Mesenchymal stem cell (in vitro differentiated cells and primary cell): ENCODE results near the gene ITGA11.

Experiments
- DNase-seq: peaks from one replicate; pipeline ENCODE4 v3.0.0-alpha.2; 2013
- H2AFZ ChIP-seq: one replicate; pipeline ENCODE4 v1.6.1; 2013; ENCODE audit warnings: low read depth, mild to moderate bottlenecking, control low read depth, inconsistent platforms, low read length, moderate library complexity
- H2AK5ac ChIP-seq: 2 replicates; pipeline ENCODE4 v1.6.1; 2013; ENCODE audit warnings: low read length, moderate library complexity, mild to moderate bottlenecking, inconsistent platforms; ENCODE audit not compliant: severe bottlenecking
- H2BK120ac ChIP-seq: one replicate; pipeline ENCODE4 v1.6.1; 2013; ENCODE audit warnings: low read depth, mild to moderate bottlenecking, inconsistent platforms, low read length, moderate library complexity
- H2BK12ac ChIP-seq, 2 experiments: one replicate each; pipeline ENCODE4 v1.6.1; 2013; ENCODE audit warnings: inconsistent platforms in 2 of 2, low read length in 2 of 2, mild to moderate bottlenecking in 2 of 2, moderate library complexity in 2 of 2, control low read depth in 1 of 2
- H2BK15ac ChIP-seq: one replicate; pipeline ENCODE4 v1.6.1; 2013; ENCODE audit warnings: mild to moderate bottlenecking, low read depth, inconsistent platforms; ENCODE audit not compliant: poor library complexity, severe bottlenecking
- H2BK5ac ChIP-seq: 2 replicates; pipeline ENCODE4 v1.6.1; 2013; ENCODE audit warnings: low read depth, mild to moderate bottlenecking, low read length, control low read depth, inconsistent platforms; ENCODE audit not compliant: poor library complexity, severe bottlenecking
- H3K14ac ChIP-seq, 2 experiments: one replicate each; pipeline ENCODE4 v1.6.1; 2013; ENCODE audit warnings: inconsistent platforms in 2 of 2, low read length in 2 of 2, control low read depth in 1 of 2, mild to moderate bottlenecking in 1 of 2, moderate library complexity in 1 of 2
- H3K18ac ChIP-seq, 2 experiments: one replicate each; pipeline ENCODE4 v1.6.1; 2013; ENCODE audit warnings: inconsistent platforms in 2 of 2, low read length in 2 of 2, control low read depth in 1 of 2, low read depth in 1 of 2, mild to moderate bottlenecking in 1 of 2
- H3K23ac ChIP-seq, 2 experiments: one replicate each; pipeline ENCODE4 v1.6.1; 2013; ENCODE audit warnings: inconsistent platforms in 2 of 2, low read length in 2 of 2, mild to moderate bottlenecking in 2 of 2, moderate library complexity in 2 of 2, control low read depth in 1 of 2
- H3K27ac ChIP-seq: 2 replicates; pipeline ENCODE4 v1.5.1; 2013; ENCODE audit warnings: mild to moderate bottlenecking, moderate library complexity, low read length, control low read depth, inconsistent platforms; ENCODE audit not compliant: poor library complexity, severe bottlenecking
- H3K27me3 ChIP-seq, 2 experiments: 2 replicates each; pipeline versions ENCODE4 v1.6.1 to v1.7.0; 2013; ENCODE audit warnings: low read length in 2 of 2, mild to moderate bottlenecking in 2 of 2, moderate library complexity in 2 of 2, control low read depth in 1 of 2, inconsistent platforms in 1 of 2; ENCODE audit not compliant: control insufficient read depth in 1 of 2, insufficient read depth in 1 of 2
- H3K36me3 ChIP-seq, 2 experiments: 2 replicates each; pipeline versions ENCODE4 v1.6.1 to v1.7.0; 2013; ENCODE audit warnings: low read length in 2 of 2, control low read depth in 1 of 2, inconsistent platforms in 1 of 2, low read depth in 1 of 2, mild to moderate bottlenecking in 1 of 2; ENCODE audit not compliant: insufficient read depth in 2 of 2, control insufficient read depth in 1 of 2
- H3K4ac ChIP-seq, 2 experiments: one replicate each; pipeline ENCODE4 v1.6.1; 2013; ENCODE audit warnings: inconsistent platforms in 2 of 2, low read length in 2 of 2, mild to moderate bottlenecking in 2 of 2, moderate library complexity in 2 of 2, control low read depth in 1 of 2, low read depth in 1 of 2
- H3K4me1 ChIP-seq: 2 replicates; pipeline ENCODE4 v1.6.1; 2013; ENCODE audit warnings: low read depth, low read length, control low read depth; ENCODE audit not compliant: control insufficient read depth, insufficient read depth
- H3K4me2 ChIP-seq: 2 replicates; pipeline ENCODE4 v1.6.1; 2013; ENCODE audit warnings: low read length, mild to moderate bottlenecking, inconsistent platforms; ENCODE audit not compliant: poor library complexity, severe bottlenecking
- H3K4me3 ChIP-seq, 2 experiments: 2 replicates each; pipeline versions ENCODE4 v1.5.1 to v1.7.0; 2013; ENCODE audit warnings: low read length in 2 of 2, mild to moderate bottlenecking in 2 of 2, control low read depth in 1 of 2, low read depth in 1 of 2; ENCODE audit not compliant: insufficient read depth in 1 of 2
- H3K79me1 ChIP-seq: replicated peaks from 2 replicates; pipeline ENCODE4 v1.6.1; 2013; ENCODE audit warnings: mild to moderate bottlenecking, control low read depth, low read length, inconsistent platforms; ENCODE audit not compliant: poor library complexity, severe bottlenecking
- H3K9ac ChIP-seq: 2 replicates; pipeline ENCODE4 v1.7.0; 2013; ENCODE audit warnings: mild to moderate bottlenecking, low read length, moderate library complexity
- H3K9me3 ChIP-seq: 2 replicates; pipeline ENCODE4 v1.7.0; 2013; ENCODE audit warnings: mild to moderate bottlenecking, low read length; ENCODE audit not compliant: control insufficient read depth
- H4K8ac ChIP-seq: one replicate; pipeline ENCODE4 v1.6.1; 2013; ENCODE audit warnings: inconsistent platforms, mild to moderate bottlenecking, low read length, moderate library complexity
- H4K91ac ChIP-seq: one replicate; pipeline ENCODE4 v1.6.1; 2013; ENCODE audit warnings: mild to moderate bottlenecking, low read length, inconsistent platforms
- WGBS: methylation state at CpG from one replicate; pipeline ENCODE4 v1.1.7; 2013; ENCODE audit warnings: mixed read lengths; 5-methylcytosine and 5-hydroxymethylcytosine counted together

Gene ITGA11

GRCh38 chr15:68421115-68421551, 10.8 kb downstream of the ITGA11 start:
- peak overlapping the region; percentile 87 for H4K91ac ChIP-seq
- peaks cover 0 to 11% of the 10 kb centered on the region in 2 experiments for H3K27me3 ChIP-seq
- H3K4me3 ChIP-seq: no peak overlapping the region
- H3K23ac ChIP-seq: no peak overlapping the region
- peak overlapping the region; percentile 85 to 92 for H2BK12ac ChIP-seq
- peak; percentile 76 for DNase-seq
- 26% methylated on average over 7 of the region's 7 CpGs for WGBS
- peak overlapping the region; percentile 76 for H3K27ac ChIP-seq
- peak overlapping the region; percentile 29 for H2BK15ac ChIP-seq
- no peak overlapping the region for H3K9ac ChIP-seq
- peaks cover 9% of the 10 kb centered on the region for H3K79me1 ChIP-seq
- H3K14ac ChIP-seq: no peak overlapping the region
- peak overlapping the region; percentile 86 for H2BK120ac ChIP-seq
- peak overlapping the region; percentile 35 to 84 for H3K4ac ChIP-seq
- H3K9me3 ChIP-seq: no peaks in the 10 kb centered on the region
- peak overlapping the region; percentile 40 to 92 for H3K18ac ChIP-seq
- peak overlapping the region; percentile 6 for H3K4me2 ChIP-seq
- no peak overlapping the region for H2AFZ ChIP-seq
- peak overlapping the region; percentile 91 for H4K8ac ChIP-seq
- peaks cover 0 to 27% of the 10 kb centered on the region in 2 experiments for H3K36me3 ChIP-seq
- H2AK5ac ChIP-seq: peak overlapping the region; percentile 24
- no peak overlapping the region for H2BK5ac ChIP-seq
- peaks cover 52% of the 10 kb centered on the region for H3K4me1 ChIP-seq

- Histone ChIP-seq H3K4me2 (no peak overlapping the region), H3K9me3 (no peaks in the 10 kb centered on the region), H3K9ac (no peak overlapping the region), H4K91ac (peak overlapping the region; percentile 63), H3K27ac (peak overlapping the region; percentile 48), H3K18ac (peak overlapping the region; percentile 80 to 91), H4K8ac (peak overlapping the region; percentile 78), H2BK15ac (no peak overlapping the region), H3K14ac (peak overlapping the region in 1 of 2 experiments; percentile 13), H3K79me1 (peaks cover 5% of the 10 kb centered on the region), H2BK5ac (no peak overlapping the region), H2AK5ac (peak overlapping the region; percentile 50), H3K4me3 (no peak overlapping the region), H3K23ac (no peak overlapping the region), H2BK120ac (peak overlapping the region; percentile 29), H2BK12ac (peak overlapping the region; percentile 51 to 77), H3K4ac (peak overlapping the region; percentile 20 to 80), H2AFZ (no peak overlapping the region), H3K36me3 (peaks cover 0 to 27% of the 10 kb centered on the region in 2 experiments), H3K27me3 (peaks cover 0 to 11% of the 10 kb centered on the region in 2 experiments), H3K4me1 (peaks cover 43% of the 10 kb centered on the region)
- DNase-seq: peak; percentile 43
- WGBS: 51% methylated on average over 3 of the region's 4 CpGs
Observed at GRCh38 chr15:68420186-68420684, 11.7 kb downstream of the ITGA11 start.

GRCh38 chr15:68419301-68420175, 12.4 kb downstream of the ITGA11 start:
- H3K14ac ChIP-seq: no peak overlapping the region
- H3K23ac ChIP-seq: no peak overlapping the region
- no peak overlapping the region for H3K4me3 ChIP-seq
- H3K27me3 ChIP-seq: peaks cover 0 to 9% of the 10 kb centered on the region in 2 experiments
- H3K4me1 ChIP-seq: peaks cover 37% of the 10 kb centered on the region
- peak overlapping the region; percentile 89 for H2BK120ac ChIP-seq
- peaks cover 7% of the 10 kb centered on the region for H3K79me1 ChIP-seq
- WGBS: 38% methylated on average over 5 of the region's 5 CpGs
- no peak overlapping the region for H2BK5ac ChIP-seq
- DNase-seq: peak; percentile 69
- H3K9me3 ChIP-seq: no peaks in the 10 kb centered on the region
- H4K8ac ChIP-seq: peak overlapping the region; percentile 90
- peak overlapping the region; percentile 64 to 90 for H3K4ac ChIP-seq
- H3K18ac ChIP-seq: peak overlapping the region; percentile 87 to 91
- H3K4me2 ChIP-seq: no peak overlapping the region
- no peak overlapping the region for H3K9ac ChIP-seq
- H2AFZ ChIP-seq: no peak overlapping the region
- peaks cover 0 to 34% of the 10 kb centered on the region in 2 experiments for H3K36me3 ChIP-seq
- H2AK5ac ChIP-seq: peak overlapping the region; percentile 29
- peak overlapping the region; percentile 1 for H3K27ac ChIP-seq
- H2BK15ac ChIP-seq: no peak overlapping the region
- H2BK12ac ChIP-seq: peak overlapping the region; percentile 37 to 90
- H4K91ac ChIP-seq: peak overlapping the region; percentile 81

GRCh38 chr15:68418611-68419161, 13.3 kb downstream of the ITGA11 start:
- Histone ChIP-seq H3K4ac (peak overlapping the region; percentile 60 to 90), H3K79me1 (peaks cover 11% of the 10 kb centered on the region), H4K8ac (no peak overlapping the region), H4K91ac (peak overlapping the region; percentile 70), H3K4me1 (peaks cover 34% of the 10 kb centered on the region), H3K18ac (peak overlapping the region; percentile 87 to 91), H3K27ac (peak overlapping the region; percentile 49), H3K23ac (no peak overlapping the region), H3K9ac (no peak overlapping the region), H2AK5ac (peak overlapping the region; percentile 24), H3K4me2 (peak overlapping the region; percentile 7), H2BK12ac (peak overlapping the region; percentile 37 to 90), H2BK5ac (no peak overlapping the region), H3K4me3 (no peak overlapping the region), H3K9me3 (no peaks in the 10 kb centered on the region), H3K27me3 (peaks cover 0 to 4% of the 10 kb centered on the region in 2 experiments), H2AFZ (peak overlapping the region; percentile 24), H2BK120ac (peak overlapping the region; percentile 89), H2BK15ac (peak overlapping the region; percentile 70), H3K14ac (no peak overlapping the region), H3K36me3 (peaks cover 0 to 37% of the 10 kb centered on the region in 2 experiments)
- 12% methylated on average over 6 of the region's 6 CpGs for WGBS
- peak; percentile 93 for DNase-seq
